ENCODE results near the gene CELF4.

Gene CELF4

DNA sequence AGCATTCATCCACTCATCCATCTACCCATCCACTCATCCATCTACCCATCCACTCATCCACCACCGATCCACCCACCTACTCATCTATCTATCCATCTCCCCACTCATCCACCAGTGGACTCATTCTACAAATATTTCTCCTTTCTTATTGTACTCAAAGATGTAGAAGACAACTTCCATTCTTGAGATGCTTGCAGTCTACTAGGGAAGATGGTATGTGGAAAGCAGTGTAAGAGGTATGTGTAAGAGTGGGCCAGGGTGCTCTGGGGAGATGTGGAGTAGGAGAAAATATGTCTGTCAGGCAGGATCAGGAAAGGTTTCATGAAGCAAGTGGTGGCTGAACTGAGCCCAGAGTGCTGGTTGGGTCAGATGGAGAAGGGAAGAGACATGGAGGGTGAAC lies 150.8 kb downstream of the CELF4 start:
- DNase-seq (ENCODE audit: low spot score) = no peak
- in situ Hi-C loops (cut with MboI; ENCODE audit: low pct_unique_long_range_greater_than_20kb, low sequenced_read_pairs, unreplicated experiment) = no loop called here
- TF ChIP-seq CTCF (IDR thresholded peaks at IDR 0.05; ENCODE audit: extremely low read depth, insufficient read depth, missing control alignments) = no peak

DNA sequence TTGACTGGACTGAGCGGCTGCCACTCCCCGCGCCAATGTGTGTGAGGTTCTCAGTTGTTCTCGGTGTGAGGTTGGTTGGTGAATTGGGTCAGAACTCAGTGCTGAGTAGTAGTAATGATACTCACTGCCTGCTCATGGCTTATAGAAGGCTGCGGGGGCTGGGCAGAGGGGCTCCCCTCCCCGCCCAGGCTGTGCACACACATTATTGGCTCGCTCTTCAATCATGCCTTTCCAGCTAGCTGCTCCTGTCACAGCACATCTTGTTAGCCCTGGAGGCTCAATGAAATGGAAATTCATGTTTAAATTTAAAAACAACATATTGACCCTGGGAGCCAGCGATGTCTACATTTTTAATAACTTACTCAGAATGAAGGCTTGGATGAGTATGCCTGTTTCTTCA lies 152.8 kb downstream of the CELF4 start:
- no peak for TF ChIP-seq CTCF (IDR thresholded peaks at IDR 0.05; ENCODE audit: extremely low read depth, insufficient read depth, missing control alignments)
- in situ Hi-C loops (cut with MboI; ENCODE audit: low pct_unique_long_range_greater_than_20kb, low sequenced_read_pairs, unreplicated experiment) = no loop called here
- no peak for DNase-seq (ENCODE audit: low spot score)

- no peak for DNase-seq (ENCODE audit: low spot score)
- no peak for TF ChIP-seq CTCF (IDR thresholded peaks at IDR 0.05; ENCODE audit: extremely low read depth, insufficient read depth, missing control alignments)
- in situ Hi-C loops (cut with MboI; ENCODE audit: low pct_unique_long_range_greater_than_20kb, low sequenced_read_pairs, unreplicated experiment) = no loop called here
These were observed 153.3 kb downstream of the CELF4 start for GRCh38 chr18:37412333-37412732.

DNA sequence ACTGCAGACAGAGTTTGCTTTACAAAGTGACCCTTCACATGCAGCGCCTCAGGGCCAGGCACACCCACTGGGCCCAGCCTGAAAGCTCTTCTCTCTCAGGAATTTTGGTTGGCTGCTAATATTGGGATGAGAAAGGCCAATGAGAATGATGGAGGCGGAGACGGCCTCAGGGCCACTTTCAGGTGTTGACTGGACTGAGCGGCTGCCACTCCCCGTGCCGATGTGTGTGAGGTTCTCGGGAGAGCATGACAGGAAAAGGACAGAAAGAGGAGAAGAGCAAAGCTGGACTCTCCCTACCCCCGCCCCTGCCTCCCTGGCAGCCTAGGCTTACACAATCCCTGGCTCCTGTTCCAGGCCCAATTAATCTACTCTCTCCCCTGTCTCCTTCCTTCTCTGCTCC lies 155.7 kb downstream of the CELF4 start:
- TF ChIP-seq CTCF (IDR thresholded peaks at IDR 0.05; ENCODE audit: extremely low read depth, insufficient read depth, missing control alignments) = no peak
- in situ Hi-C loops (cut with MboI; ENCODE audit: low pct_unique_long_range_greater_than_20kb, low sequenced_read_pairs, unreplicated experiment) = no loop called here
- no peak for DNase-seq (ENCODE audit: low spot score)

DNA sequence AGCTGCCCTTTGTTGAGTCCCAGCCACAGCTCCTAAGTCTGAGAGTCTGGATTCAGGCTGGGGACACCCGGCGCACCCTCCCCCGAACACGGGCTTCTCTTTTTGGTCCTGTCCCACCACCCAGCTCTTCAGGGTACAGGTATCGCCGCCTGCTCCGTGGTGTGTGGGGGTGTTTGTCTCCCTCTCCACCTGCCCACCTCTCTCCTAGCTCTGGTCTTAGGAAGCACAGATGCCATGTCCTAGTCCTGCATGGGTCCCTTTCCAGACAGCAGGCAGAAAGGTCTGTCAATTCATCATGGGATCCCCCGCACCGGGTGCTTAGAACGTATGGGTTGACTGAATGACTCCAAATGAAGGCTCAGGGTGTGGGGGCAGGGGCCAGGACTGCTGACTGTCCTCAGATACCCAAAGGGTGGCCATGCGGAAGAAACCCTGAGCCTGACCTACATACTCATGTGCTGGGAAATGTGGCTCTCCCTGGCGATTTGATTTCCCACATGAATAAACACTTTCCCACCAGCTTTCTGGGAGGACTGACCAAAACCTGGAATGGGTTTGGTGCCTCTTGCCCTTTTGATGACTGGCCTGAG lies 156.8 kb downstream of the CELF4 start:
- DNase-seq (ENCODE audit: low spot score) = no peak
- in situ Hi-C loops (cut with MboI; ENCODE audit: low pct_unique_long_range_greater_than_20kb, low sequenced_read_pairs, unreplicated experiment) = no loop called here
- no peak for TF ChIP-seq CTCF (IDR thresholded peaks at IDR 0.05; ENCODE audit: extremely low read depth, insufficient read depth, missing control alignments)

- no peak for TF ChIP-seq CTCF (IDR thresholded peaks at IDR 0.05; ENCODE audit: extremely low read depth, insufficient read depth, missing control alignments)
- in situ Hi-C loops (cut with MboI; ENCODE audit: low pct_unique_long_range_greater_than_20kb, low sequenced_read_pairs, unreplicated experiment) = no loop called here
- DNase-seq (ENCODE audit: low spot score) = no peak
These were observed 158.0 kb downstream of the CELF4 start for GRCh38 chr18:37407571-37407970.

GRCh38 chr18:37405772-37406171 lies 159.8 kb downstream of the CELF4 start:
- DNase-seq (ENCODE audit: low spot score) = no peak
- in situ Hi-C loops (cut with MboI; ENCODE audit: low pct_unique_long_range_greater_than_20kb, low sequenced_read_pairs, unreplicated experiment) = no loop called here
- no peak for TF ChIP-seq CTCF (IDR thresholded peaks at IDR 0.05; ENCODE audit: extremely low read depth, insufficient read depth, missing control alignments)
